ENCODE data around the gene DENR.
"Not testable (repeated sequence)": the region's sequence is repeated elsewhere in the genome, so short reads cannot be mapped to it uniquely, and the experiment has no call there.

The DENR gene

DNA sequence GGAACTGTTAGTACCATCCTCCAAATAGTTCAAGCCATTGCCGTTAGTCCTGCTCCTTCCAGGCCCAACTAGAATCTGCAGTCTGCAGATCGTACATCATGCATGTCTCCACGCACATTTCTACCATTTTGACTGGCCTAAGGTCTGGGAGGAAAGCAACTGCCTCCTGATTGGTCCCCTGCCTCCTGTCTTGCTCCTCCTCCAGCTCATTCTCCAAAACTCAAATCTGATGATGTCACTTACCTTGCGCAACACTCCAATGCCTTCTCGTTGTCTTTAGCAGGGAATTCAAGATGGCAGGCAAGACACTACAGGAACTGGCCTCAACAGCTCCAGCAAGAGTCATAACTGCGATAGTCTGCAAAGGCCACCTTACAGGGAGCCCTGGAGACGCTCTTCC lies 12.3 kb upstream of the DENR start:
- no peak for DNase-seq (ENCODE audit: low read depth, low spot score)

GRCh38 chr12:122743895-122744525 lies 8.6 kb upstream of the DENR start:
- no peak for DNase-seq (ENCODE audit: low read depth, low spot score)

- no peak for DNase-seq (ENCODE audit: low read depth, low spot score)
Observed at GRCh38 chr12:122747224-122748135, 5.1 kb upstream of the DENR start.

- no peak for DNase-seq (ENCODE audit: low read depth, low spot score)
Observed at GRCh38 chr12:122749569-122750332, 2.9 kb upstream of the DENR start.

GRCh38 chr12:122750781-122751515 lies 1.7 kb upstream of the DENR start:
- DNase-seq (ENCODE audit: low read depth, low spot score) = not testable (repeated sequence)

GRCh38 chr12:122753319-122753650 lies 661 bp downstream of the DENR start:
- no peak for DNase-seq (ENCODE audit: low read depth, low spot score)

DNA sequence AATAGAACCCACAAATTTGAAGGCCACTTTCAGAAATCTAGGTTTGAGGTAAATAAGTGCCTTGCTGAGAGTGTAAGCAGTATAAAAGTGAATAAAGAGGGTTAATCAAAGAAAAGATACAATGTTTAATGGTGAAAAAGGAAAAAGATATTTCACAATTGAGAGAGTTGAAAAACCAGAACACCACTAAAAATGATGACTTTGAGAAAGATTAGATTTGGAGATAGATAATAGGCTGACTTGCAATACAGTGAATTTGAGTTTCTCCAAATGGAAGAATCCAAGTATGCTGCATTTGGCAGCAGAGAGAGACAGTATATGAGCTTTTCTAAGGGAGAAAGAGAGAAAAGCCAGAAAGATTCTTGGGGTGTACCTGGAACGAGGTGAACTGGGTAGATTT lies 2.2 kb downstream of the DENR start:
- DNase-seq (ENCODE audit: low read depth, low spot score) = no peak

DNA sequence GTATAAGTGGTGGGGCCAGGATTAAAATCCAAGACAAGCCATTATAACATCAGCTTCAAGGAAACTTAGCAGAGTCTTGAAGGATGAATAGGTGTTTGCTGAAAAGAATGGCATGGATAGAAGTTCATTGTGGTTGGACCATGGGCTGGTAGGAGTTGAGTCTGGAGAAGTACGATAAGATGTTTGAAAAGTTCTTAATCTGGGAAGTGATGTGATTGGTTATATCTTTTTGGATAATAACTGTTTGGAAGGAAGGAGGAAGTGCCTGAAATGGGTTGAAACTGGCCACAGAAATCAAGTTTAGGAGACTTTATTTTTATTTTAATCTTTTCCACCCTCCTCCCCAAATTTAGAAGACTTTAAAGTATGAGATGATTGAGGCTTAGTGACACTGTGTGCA lies 4.9 kb downstream of the DENR start:
- no peak for DNase-seq (ENCODE audit: low read depth, low spot score)

GRCh38 chr12:122785503-122785902 lies 32.9 kb downstream of the DENR start:
- no peak for DNase-seq (ENCODE audit: low read depth, low spot score)

- no peak for DNase-seq (ENCODE audit: low read depth, low spot score)
Observed at GRCh38 chr12:122788387-122788786, 35.8 kb downstream of the DENR start.

- no peak for DNase-seq (ENCODE audit: low read depth, low spot score)
Observed at GRCh38 chr12:122789637-122790036, 37.0 kb downstream of the DENR start.

DNA sequence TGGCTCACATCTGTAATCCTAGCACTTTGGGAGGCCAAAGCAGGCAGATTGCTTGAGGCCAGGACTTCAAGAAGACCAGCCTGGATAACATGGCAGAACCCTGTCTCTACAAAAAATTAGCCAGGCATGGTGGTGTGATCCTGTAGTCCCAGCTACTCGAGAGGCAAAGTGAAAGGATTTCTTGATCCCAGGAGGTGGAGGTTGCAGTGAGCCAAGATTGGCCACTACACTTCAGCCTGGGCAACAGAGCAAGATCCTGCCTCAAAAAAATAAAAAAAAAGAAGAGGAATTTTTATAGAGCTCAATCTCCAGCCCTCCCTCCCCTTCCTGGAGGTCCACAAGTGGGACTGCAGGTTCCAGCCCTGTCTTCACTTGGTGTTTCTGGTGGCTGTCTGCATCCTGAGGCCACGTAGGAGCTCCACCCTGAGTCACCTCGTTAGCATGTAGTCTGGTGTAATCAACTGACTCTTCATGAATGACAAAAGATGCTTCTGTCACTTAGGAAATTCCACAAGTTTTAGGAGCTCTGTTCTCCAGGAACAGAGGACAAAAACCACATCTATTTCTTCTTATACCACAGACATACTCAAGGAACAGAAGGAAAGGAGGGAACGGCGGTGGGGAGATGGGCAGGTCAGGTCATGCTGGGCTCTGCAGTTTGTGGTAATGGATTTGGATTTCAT lies 37.9 kb downstream of the DENR start:
- DNase-seq (ENCODE audit: low read depth, low spot score) = no peak

- no peak for DNase-seq (ENCODE audit: low read depth, low spot score)
Observed at GRCh38 chr12:122793685-122794106, 41.1 kb downstream of the DENR start.

DNA sequence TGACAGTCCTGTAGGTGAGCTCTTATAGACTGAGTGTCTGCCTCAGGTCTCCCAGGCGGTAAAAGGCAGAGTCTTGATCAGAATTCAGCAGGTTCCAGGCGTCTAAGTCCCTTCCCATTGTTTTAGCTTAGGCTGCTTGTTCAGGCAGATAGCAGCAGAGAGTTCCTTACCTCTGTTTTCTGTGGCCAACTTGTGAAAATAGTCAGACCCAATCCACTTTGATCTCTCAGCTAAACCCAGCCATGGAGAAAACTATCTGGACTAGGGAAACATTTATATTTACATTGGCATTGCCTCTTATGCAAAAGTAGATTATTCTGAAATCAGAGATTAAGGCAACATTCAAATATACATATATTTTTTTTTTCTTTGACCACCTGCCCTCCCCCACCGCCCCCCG lies 43.2 kb downstream of the DENR start:
- DNase-seq (ENCODE audit: low read depth, low spot score) = no peak

DNA sequence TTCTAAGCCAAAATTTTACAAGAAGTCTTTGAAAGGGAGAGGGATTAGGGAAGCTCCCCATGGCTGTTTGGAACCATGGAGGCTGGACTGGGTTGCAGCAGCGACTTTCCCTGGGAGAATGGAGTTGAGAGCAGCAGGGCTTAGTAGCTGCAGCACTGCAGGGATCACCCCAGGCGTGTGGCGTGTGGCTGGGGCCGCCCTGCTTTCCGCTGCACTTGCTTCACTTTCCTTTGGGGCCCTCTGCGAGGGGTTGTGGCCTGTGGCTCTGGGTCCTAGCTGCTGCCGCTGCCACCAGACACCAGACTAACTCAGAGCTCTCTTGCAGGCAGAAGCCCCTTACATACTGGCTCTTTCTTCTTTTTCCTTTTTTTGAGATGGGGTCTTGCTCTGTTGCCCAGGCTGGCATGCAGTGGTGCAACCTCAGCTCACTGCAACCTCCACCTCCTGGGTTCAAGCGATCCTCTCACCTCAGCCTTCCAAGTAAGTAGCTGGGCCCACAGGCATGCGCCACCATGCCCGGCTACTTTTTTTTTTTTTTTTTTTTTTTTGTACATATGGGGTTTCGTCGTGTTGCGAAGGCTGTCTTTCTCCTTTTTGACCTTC lies 47.1 kb downstream of the DENR start:
- no peak for DNase-seq (ENCODE audit: low read depth, low spot score)

DNA sequence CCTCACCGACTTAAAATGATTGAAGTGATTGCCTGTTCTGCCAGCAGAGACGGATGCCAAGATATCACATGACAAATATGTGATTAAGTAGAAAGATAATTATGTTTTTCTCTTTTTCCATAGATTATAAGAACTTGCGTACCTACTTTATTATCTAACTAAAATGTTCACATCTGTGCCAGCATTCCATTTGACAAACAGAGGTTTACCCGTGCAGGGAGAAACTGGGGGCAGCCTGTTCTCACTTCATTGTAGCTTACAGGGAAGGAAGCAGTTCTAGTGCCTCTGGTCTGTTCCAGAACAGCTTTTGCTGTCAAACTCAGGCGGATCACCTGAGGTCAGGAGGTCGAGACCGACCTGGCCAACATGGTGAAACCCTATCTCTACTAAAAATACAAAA lies 51.3 kb downstream of the DENR start:
- DNase-seq (ENCODE audit: low read depth, low spot score) = no peak

DNA sequence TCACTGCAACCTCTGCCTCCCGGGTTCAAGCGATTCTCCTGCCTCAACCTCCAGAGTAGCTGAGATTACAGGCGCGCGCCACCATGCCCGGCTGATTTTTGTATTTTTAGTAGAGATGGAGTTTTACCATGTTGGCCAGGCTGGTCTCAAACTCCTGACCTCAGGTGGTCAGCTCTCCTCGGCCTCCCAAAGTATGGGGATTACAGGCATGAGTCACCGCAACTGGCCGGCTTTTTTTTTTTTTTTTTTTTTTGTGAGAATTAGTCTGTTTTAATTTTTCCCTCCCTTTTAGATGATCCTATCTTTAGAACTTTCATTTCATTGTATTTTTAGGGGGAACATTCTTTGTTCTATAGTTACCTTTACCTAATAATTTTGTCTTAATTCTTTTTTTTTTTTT lies 52.3 kb downstream of the DENR start:
- not testable (repeated sequence) for DNase-seq (ENCODE audit: low read depth, low spot score)

- no peak for DNase-seq (ENCODE audit: low read depth, low spot score)
Observed at GRCh38 chr12:122807651-122808050, 55.0 kb downstream of the DENR start.

GRCh38 chr12:122811777-122812176 lies 59.2 kb downstream of the DENR start:
- DNase-seq (ENCODE audit: low read depth, low spot score) = no peak

DNA sequence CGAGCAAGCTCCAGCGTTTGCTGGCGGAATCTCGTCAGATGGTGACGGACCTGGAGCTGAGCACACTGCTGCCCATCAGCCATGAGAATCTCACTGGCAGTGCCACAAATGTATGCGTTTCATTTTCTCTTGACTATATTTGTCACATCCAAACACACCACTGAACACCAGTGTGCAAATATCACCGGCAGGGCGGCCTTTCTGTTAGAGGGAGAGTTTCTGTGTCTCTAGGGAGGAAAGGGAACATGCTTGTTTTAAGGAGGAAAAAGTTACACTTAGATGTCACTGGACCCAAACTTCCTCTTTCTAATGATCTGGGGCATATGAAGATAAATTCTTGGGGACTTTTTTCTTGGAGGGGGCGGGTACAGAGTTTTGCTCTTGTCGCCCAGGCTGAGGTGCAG lies 60.7 kb downstream of the DENR start:
- DNase-seq (ENCODE audit: low read depth, low spot score) = no peak
